ENCODE results near the gene NFKBIE. TPM values are rescaled to one million over a fixed set of nuclear protein-coding genes. Genes with fewer than 3 reads are reported as not detected.

Gene NFKBIE
- total and polyA plus RNA-seq, 2 experiments from 2014 or later: 14.0 to 16.7 TPM

DNA sequence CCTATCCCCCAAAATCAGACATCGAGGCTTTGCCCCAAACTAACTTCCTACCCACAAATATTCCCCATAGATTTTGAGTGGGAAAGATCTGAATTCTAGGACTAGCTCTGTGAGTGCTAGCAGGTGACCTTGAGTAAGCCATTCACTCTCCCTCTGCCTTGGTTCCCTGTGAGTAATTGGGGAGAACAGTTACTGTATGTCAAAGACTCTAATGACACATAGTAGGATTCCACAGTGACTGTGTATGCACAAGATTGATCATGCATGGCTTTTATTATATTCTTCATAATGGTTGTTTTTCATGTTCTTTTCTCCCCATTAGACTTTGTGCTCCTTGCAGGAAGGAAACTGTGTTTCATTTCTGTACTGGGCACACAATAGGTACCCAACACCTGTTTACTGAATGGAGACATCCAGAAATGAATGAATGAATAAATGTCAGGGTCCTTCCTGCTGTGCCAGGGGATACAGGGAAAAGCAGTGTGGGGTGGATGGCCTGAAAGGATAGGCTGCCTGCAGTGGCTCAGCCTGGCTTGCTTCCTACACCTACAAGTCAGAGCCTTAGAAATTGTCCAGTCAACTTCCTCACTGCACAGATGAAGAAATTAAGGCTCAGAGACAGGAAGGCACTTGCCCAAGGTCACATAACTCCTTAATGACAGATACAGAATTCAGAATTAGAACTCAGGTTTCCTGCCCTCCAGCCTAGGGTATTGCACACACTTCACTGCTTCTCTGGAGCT is 4.0 kb upstream of the NFKBIE start:
- H3K4me1 ChIP-seq (ENCODE audit: insufficient read depth): peaks cover 3% of the 10 kb centered on the region
- no peak for DNase-seq (ENCODE audit: low spot score)
- TF ChIP-seq EZH2phosphoT487 (IDR thresholded peaks at IDR 0.05; ENCODE audit: low read depth, severe bottlenecking, unreplicated experiment) (no peak), CTCF (IDR thresholded peaks at IDR 0.05; ENCODE audit: poor library complexity) (no peak), EZH2 (IDR thresholded peaks at IDR 0.05; ENCODE audit: borderline replicate concordance) (no peak)
- peaks cover 4% of the 10 kb centered on the region for H3K79me2 ChIP-seq
- WGBS (ENCODE audit: low lambda C conversion rate, missing lambda C conversion rate): 93% methylated on average over 1 of the region's 1 CpG
- no peaks in the 10 kb centered on the region for H4K20me1 ChIP-seq (ENCODE audit: insufficient read depth, poor library complexity, severe bottlenecking)
- no peaks in the 10 kb centered on the region for H3K9me2 ChIP-seq (replicated peaks; ENCODE audit: insufficient read depth)
- no peaks in the 10 kb centered on the region for H3K9me3 ChIP-seq (ENCODE audit: low read depth)
- H2AFZ ChIP-seq: no peak overlapping the region
- no peak overlapping the region for H3K27ac ChIP-seq
- H3K4me3 ChIP-seq: no peak overlapping the region
- no peak overlapping the region for H3K4me2 ChIP-seq
- no peaks in the 10 kb centered on the region for H3K36me3 ChIP-seq (replicated peaks; ENCODE audit: insufficient read depth, low read depth)
- peaks cover 53% of the 10 kb centered on the region for H3K27me3 ChIP-seq

DNA sequence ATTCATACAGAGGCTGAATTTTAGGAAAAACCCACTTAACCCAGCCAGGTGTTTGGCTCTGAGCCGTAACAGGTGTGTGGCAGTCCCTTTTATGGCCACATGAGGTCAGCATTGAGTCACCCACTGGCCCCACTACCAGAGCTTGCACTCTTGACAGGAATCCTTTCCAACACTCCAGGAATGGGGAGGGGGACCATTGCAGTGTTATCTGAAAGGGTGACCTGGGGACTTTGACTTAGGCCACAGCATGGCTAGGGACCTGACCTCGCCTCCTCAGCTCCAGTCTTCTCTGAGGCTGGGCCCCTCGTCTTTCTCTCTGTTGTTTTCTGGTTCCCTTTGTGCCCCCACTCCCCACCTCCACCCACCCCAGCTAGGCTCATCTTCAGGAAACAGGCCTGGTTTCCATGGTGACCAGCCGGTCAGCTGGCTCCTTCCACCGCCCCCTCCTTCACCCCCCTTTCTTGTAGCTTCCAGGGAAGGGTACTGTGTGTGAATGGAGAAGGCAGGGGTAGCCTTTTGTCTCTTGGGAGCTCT is 2.8 kb upstream of the NFKBIE start:
- Histone ChIP-seq H3K4me1 (ENCODE audit: insufficient read depth) (peaks cover 15% of the 10 kb centered on the region), H3K4me2 (no peak overlapping the region), H2AFZ (no peak overlapping the region), H3K27me3 (peaks cover 42% of the 10 kb centered on the region), H3K27ac (no peak overlapping the region), H3K9me2 (replicated peaks; ENCODE audit: insufficient read depth) (no peaks in the 10 kb centered on the region), H3K9me3 (ENCODE audit: low read depth) (no peaks in the 10 kb centered on the region), H3K36me3 (replicated peaks; ENCODE audit: insufficient read depth, low read depth) (no peaks in the 10 kb centered on the region), H3K4me3 (no peak overlapping the region), H4K20me1 (ENCODE audit: insufficient read depth, poor library complexity, severe bottlenecking) (peaks cover 4% of the 10 kb centered on the region), H3K79me2 (peaks cover 14% of the 10 kb centered on the region)
- peak; percentile 83 for TF ChIP-seq CTCF (IDR thresholded peaks at IDR 0.05; ENCODE audit: poor library complexity)
- no peak for TF ChIP-seq EZH2 (IDR thresholded peaks at IDR 0.05; ENCODE audit: borderline replicate concordance)
- TF ChIP-seq EZH2phosphoT487 (IDR thresholded peaks at IDR 0.05; ENCODE audit: low read depth, severe bottlenecking, unreplicated experiment): no peak
- peak; percentile 75 for DNase-seq (ENCODE audit: low spot score)
- WGBS (ENCODE audit: low lambda C conversion rate, missing lambda C conversion rate): 8% methylated on average over 5 of the region's 5 CpGs

- Histone ChIP-seq H2AFZ (no peak overlapping the region), H4K20me1 (ENCODE audit: insufficient read depth, poor library complexity, severe bottlenecking) (peaks cover 10% of the 10 kb centered on the region), H3K36me3 (replicated peaks; ENCODE audit: insufficient read depth, low read depth) (no peaks in the 10 kb centered on the region), H3K27ac (no peak overlapping the region), H3K27me3 (peaks cover 34% of the 10 kb centered on the region), H3K9me2 (replicated peaks; ENCODE audit: insufficient read depth) (no peaks in the 10 kb centered on the region), H3K4me3 (no peak overlapping the region), H3K4me1 (ENCODE audit: insufficient read depth) (peaks cover 23% of the 10 kb centered on the region), H3K79me2 (peaks cover 23% of the 10 kb centered on the region), H3K4me2 (no peak overlapping the region), H3K9me3 (ENCODE audit: low read depth) (no peaks in the 10 kb centered on the region)
- WGBS (ENCODE audit: low lambda C conversion rate, missing lambda C conversion rate): 69% methylated on average over 10 of the region's 10 CpGs
- DNase-seq (ENCODE audit: low spot score): no peak
- TF ChIP-seq CTCF (IDR thresholded peaks at IDR 0.05; ENCODE audit: poor library complexity): no peak
- TF ChIP-seq EZH2 (IDR thresholded peaks at IDR 0.05; ENCODE audit: borderline replicate concordance): no peak
- no peak for TF ChIP-seq EZH2phosphoT487 (IDR thresholded peaks at IDR 0.05; ENCODE audit: low read depth, severe bottlenecking, unreplicated experiment)
Observed at GRCh38 chr6:44267252-44267651, 1.9 kb upstream of the NFKBIE start.

Measured in hepatocyte (in vitro differentiated cells).